ENCODE measurements around the gene ATP8A2. TPM values are rescaled to one million over a fixed set of nuclear protein-coding genes. Genes with fewer than 3 reads are reported as not detected.

The ATP8A2 gene
- total RNA-seq, 4 donors from 2014 or later: 0.29 to 0.65 (median 0.46) TPM

GRCh38 chr13:26024558-26024957, 652.8 kb downstream of the ATP8A2 start:
- 61% methylated on average over 9 of the region's 9 CpGs for WGBS
- Histone ChIP-seq H3K4me3 (no peak overlapping the region), H3K4me1 (peaks cover 0 to 12% (median 4%) of the 10 kb centered on the region in 4 donors), H3K27me3 (peaks cover 0 to under 1% (median 0%) of the 10 kb centered on the region in 4 donors), H3K36me3 (no peaks in the 10 kb centered on the region), H3K27ac (replicated peaks in 1 of 4) (no peak overlapping the region), H3K9me3 (no peaks in the 10 kb centered on the region)
- TF ChIP-seq POLR2AphosphoS5 (IDR thresholded peaks at IDR 0.05) (no peak), EP300 (IDR thresholded peaks at IDR 0.05) (no peak), CTCF (IDR thresholded peaks at IDR 0.05) (no peak), POLR2A (IDR thresholded peaks at IDR 0.05; ENCODE audit: low read depth) (no peak)
- no peak for DNase-seq (ENCODE audit: extremely low spot score)
- intact Hi-C loops (cut with DNase I): no loop called here

GRCh38 chr13:26025196-26025595, 653.4 kb downstream of the ATP8A2 start:
- DNase-seq (ENCODE audit: extremely low spot score): no peak
- WGBS: 83% methylated on average over 12 of the region's 12 CpGs
- H3K4me1 ChIP-seq: peaks cover 0 to 12% (median 4%) of the 10 kb centered on the region in 4 donors
- H3K36me3 ChIP-seq: no peaks in the 10 kb centered on the region
- intact Hi-C loops (cut with DNase I): no loop called here
- no peak overlapping the region for H3K4me3 ChIP-seq
- no peak overlapping the region for H3K27ac ChIP-seq (replicated peaks in 1 of 4)
- no peak for TF ChIP-seq EP300 (IDR thresholded peaks at IDR 0.05)
- TF ChIP-seq POLR2A (IDR thresholded peaks at IDR 0.05; ENCODE audit: low read depth): no peak
- no peak for TF ChIP-seq POLR2AphosphoS5 (IDR thresholded peaks at IDR 0.05)
- no peak for TF ChIP-seq CTCF (IDR thresholded peaks at IDR 0.05)
- no peaks in the 10 kb centered on the region for H3K9me3 ChIP-seq
- no peaks in the 10 kb centered on the region for H3K27me3 ChIP-seq

DNA sequence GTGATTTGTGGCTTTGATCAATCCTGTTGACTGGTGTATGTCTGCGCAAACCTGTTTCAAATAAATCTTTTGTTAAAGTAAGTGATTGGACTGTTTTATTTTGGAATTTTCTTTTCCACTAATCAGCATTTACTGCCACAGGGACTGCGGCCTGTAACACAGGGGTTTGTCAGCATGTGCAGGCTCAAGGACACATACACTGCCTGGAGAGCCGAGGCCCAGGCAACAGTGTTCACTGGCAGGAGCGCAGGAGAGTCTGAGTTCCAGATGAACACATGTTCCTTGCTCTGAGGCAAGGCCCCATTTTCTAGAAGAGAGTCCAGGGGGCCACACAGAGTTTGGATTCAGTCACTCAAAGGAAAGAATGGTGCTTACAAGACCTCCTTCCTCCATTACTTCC, 654.0 kb downstream of the ATP8A2 start:
- WGBS: 88% methylated on average over 4 of the region's 4 CpGs
- Histone ChIP-seq H3K9me3 (no peaks in the 10 kb centered on the region), H3K36me3 (no peaks in the 10 kb centered on the region), H3K27ac (replicated peaks in 1 of 4) (no peak overlapping the region), H3K4me3 (no peak overlapping the region), H3K27me3 (no peaks in the 10 kb centered on the region), H3K4me1 (peaks cover 0 to 12% (median 4%) of the 10 kb centered on the region in 4 donors)
- no peak for TF ChIP-seq POLR2AphosphoS5 (IDR thresholded peaks at IDR 0.05)
- TF ChIP-seq EP300 (IDR thresholded peaks at IDR 0.05): no peak
- TF ChIP-seq POLR2A (IDR thresholded peaks at IDR 0.05; ENCODE audit: low read depth): no peak
- no peak for TF ChIP-seq CTCF (IDR thresholded peaks at IDR 0.05)
- intact Hi-C loops (cut with DNase I): no loop called here
- no peak for DNase-seq (ENCODE audit: extremely low spot score)

GRCh38 chr13:26026211-26026610, 654.4 kb downstream of the ATP8A2 start:
- Histone ChIP-seq H3K9me3 (no peaks in the 10 kb centered on the region), H3K27ac (replicated peaks in 1 of 4) (no peak overlapping the region), H3K36me3 (no peaks in the 10 kb centered on the region), H3K27me3 (no peaks in the 10 kb centered on the region), H3K4me1 (peaks cover 0 to 12% (median 4%) of the 10 kb centered on the region in 4 donors), H3K4me3 (no peak overlapping the region)
- no peak for TF ChIP-seq CTCF (IDR thresholded peaks at IDR 0.05)
- no peak for TF ChIP-seq POLR2AphosphoS5 (IDR thresholded peaks at IDR 0.05)
- no peak for TF ChIP-seq EP300 (IDR thresholded peaks at IDR 0.05)
- no peak for TF ChIP-seq POLR2A (IDR thresholded peaks at IDR 0.05; ENCODE audit: low read depth)
- DNase-seq (ENCODE audit: extremely low spot score): no peak
- WGBS: 100% methylated on average over 3 of the region's 4 CpGs
- intact Hi-C loops (cut with DNase I): no loop called here

- Histone ChIP-seq H3K27me3 (no peaks in the 10 kb centered on the region), H3K27ac (replicated peaks in 1 of 4) (no peak overlapping the region), H3K36me3 (no peaks in the 10 kb centered on the region), H3K9me3 (no peaks in the 10 kb centered on the region), H3K4me1 (peaks cover 0 to 2% (median 0%) of the 10 kb centered on the region in 4 donors), H3K4me3 (no peak overlapping the region)
- TF ChIP-seq POLR2A (IDR thresholded peaks at IDR 0.05; ENCODE audit: low read depth) (no peak), CTCF (IDR thresholded peaks at IDR 0.05) (no peak), EP300 (IDR thresholded peaks at IDR 0.05) (no peak), POLR2AphosphoS5 (IDR thresholded peaks at IDR 0.05) (no peak)
- 95% methylated on average over 4 of the region's 4 CpGs for WGBS
- DNase-seq (ENCODE audit: extremely low spot score): peak; percentile 64
- intact Hi-C loops (cut with DNase I): no loop called here
Measured at GRCh38 chr13:26029581-26030136, 657.9 kb downstream of the ATP8A2 start.
